AG04450 (cell line): ENCODE measurements around the gene FNDC5. TPM values are rescaled to one million over a fixed set of nuclear protein-coding genes. Genes with fewer than 3 reads are reported as not detected.

Source experiments
- CTCF ChIA-PET: fragments of 300-600, 350-600 bp; formaldehyde crosslinking; extraction: SDS; loops from one replicate; lab custom pipeline; 2022; ENCODE audit warnings: antibody characterized with exemption, inconsistent platforms; lab: Charles Lee
- POLR2A ChIA-PET: fragments of 350-600 bp; formaldehyde crosslinking; extraction: SDS; loops from one replicate; lab custom pipeline; 2021; ENCODE audit warnings: antibody characterized with exemption, inconsistent platforms; lab: Yijun Ruan, JAX
- DNase-seq: peaks from one replicate; pipeline ENCODE4 v3.0.0-alpha.2; 2011; ENCODE audit warnings: low read depth, low spot score
- H3K27ac ChIP-seq: one replicate; pipeline ENCODE4 v1.5.1; 2012; ENCODE audit warnings: low read depth, low read length, control low read depth
- H3K27me3 ChIP-seq: one replicate; pipeline ENCODE4 v1.6.0; 2012; ENCODE audit warnings: low read length; ENCODE audit not compliant: control insufficient read depth, insufficient read depth
- H3K4me3 ChIP-seq: 2 replicates; pipeline ENCODE4 v1.5.1; 2011; ENCODE audit warnings: mild to moderate bottlenecking, low read depth, low read length, control low read depth
- H3K9me3 ChIP-seq: 2 replicates; pipeline ENCODE4 v1.5.1; 2012; ENCODE audit warnings: low read length; ENCODE audit not compliant: control insufficient read depth, insufficient read depth
- polyA plus RNA-seq: library from polyadenylated mRNA; depleted of rRNA; stranded (reverse); fragments of >200 nt; gene quantifications from 2 replicates; pipeline ENCODE4 v1.2.3, GENCODE V29; 2011
- TF ChIP-seq, protein P1 (sequence below): IDR thresholded peaks from 2 replicates; pipeline ENCODE4 v1.5.1; 2011; ENCODE audit warnings: low read depth, low read length, control low read depth, inconsistent platforms

FNDC5 gene
- polyA plus RNA-seq, 1 experiment: 1.5 TPM

DNA sequence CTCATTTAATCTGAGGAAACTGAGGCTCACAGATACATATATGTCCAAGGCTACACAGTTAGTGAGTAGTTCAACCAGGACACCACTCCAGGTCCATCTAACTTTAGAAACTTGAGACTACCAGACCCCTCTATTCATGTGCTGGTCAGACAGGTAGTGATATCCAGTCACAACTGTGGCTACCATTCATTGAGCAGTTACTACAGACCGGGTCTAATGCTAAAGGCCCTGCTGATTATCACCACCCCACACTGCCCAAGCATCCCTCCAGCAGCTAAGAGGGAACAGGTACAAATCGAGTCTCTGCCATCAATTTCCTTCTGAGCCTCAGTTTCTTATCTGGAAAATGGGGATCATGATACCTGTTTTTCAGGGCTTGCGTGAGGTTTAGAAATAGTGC, 20.9 kb upstream of the FNDC5 start:
- Histone ChIP-seq H3K4me3 (no peak overlapping the region), H3K9me3 (peaks cover 2% of the 10 kb centered on the region), H3K27me3 (peaks cover 43% of the 10 kb centered on the region), H3K27ac (no peak overlapping the region)
- ChIA-PET CTCF (interaction anchor here (1.1 to 5.2 kb wide), 3 partner anchors 16 to 193 kb away, joined by 3 to 31 read pairs (median 5); no protein-coding TSS in a partner anchor), POLR2A (no interaction called here)
- DNase-seq: no peak
- TF ChIP-seq, protein P1, sequence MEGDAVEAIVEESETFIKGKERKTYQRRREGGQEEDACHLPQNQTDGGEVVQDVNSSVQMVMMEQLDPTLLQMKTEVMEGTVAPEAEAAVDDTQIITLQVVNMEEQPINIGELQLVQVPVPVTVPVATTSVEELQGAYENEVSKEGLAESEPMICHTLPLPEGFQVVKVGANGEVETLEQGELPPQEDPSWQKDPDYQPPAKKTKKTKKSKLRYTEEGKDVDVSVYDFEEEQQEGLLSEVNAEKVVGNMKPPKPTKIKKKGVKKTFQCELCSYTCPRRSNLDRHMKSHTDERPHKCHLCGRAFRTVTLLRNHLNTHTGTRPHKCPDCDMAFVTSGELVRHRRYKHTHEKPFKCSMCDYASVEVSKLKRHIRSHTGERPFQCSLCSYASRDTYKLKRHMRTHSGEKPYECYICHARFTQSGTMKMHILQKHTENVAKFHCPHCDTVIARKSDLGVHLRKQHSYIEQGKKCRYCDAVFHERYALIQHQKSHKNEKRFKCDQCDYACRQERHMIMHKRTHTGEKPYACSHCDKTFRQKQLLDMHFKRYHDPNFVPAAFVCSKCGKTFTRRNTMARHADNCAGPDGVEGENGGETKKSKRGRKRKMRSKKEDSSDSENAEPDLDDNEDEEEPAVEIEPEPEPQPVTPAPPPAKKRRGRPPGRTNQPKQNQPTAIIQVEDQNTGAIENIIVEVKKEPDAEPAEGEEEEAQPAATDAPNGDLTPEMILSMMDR: no peak

DNA sequence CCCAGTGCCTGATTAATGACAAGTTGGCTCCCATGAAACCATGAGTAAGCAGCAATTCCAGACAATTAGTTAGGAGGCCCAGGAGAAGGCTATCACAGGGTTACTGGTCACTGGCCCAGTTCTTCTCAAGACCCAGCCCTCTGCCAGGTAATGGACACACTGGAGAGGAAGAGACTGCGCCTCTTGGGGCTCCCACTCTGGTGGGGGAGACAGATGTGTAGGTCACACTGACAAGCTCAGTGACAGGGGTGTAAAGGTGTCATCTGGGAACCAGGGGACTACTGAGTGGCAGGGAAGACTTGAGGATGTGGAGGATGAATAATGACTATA, 20.5 kb upstream of the FNDC5 start:
- H3K27ac ChIP-seq: no peak overlapping the region
- POLR2A ChIA-PET: no interaction called here
- TF ChIP-seq, protein P1: no peak
- no peak for DNase-seq
- CTCF ChIA-PET: interaction anchor here (5.2 kb wide), 1 partner anchor 15 kb away, joined by 31 read pairs; no protein-coding TSS in a partner anchor
- H3K4me3 ChIP-seq: no peak overlapping the region
- peaks cover 43% of the 10 kb centered on the region for H3K27me3 ChIP-seq
- H3K9me3 ChIP-seq: peaks cover 3% of the 10 kb centered on the region

DNA sequence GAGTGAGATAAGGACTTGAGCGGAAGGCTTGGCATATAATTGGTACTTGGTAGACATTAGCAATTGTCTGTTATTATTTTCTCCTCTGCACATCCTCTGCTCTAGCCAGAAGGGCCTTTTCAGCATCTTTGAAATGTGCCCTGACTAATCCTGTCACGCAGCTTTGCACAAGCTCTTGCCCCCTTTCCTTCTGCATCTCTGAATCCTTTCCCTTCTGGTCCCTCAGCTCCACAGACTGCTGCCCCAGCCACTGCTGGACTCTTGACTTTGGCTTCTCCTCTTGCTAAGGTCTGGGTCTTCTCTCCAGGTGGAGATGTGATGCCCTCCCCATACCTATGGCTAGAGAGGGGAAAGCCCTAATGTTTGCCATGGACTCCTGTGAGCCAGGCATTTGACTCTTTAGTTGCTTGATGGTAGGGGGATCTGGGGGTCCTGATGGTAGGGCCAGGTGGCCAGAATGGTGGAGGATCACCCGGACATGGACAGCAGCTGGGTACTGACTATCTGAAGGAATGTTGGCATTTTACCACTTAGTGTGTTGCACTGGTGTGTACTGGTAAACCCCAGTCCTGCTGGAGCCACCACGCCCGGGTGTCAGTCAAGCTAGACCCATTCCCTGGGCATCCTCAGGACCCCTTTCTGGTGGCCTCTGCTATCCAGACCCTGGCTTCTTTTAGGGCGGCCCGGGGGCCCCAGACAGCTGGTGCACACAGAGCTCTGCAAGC, 20.0 kb upstream of the FNDC5 start:
- Histone ChIP-seq H3K4me3 (no peak overlapping the region), H3K9me3 (peaks cover 3% of the 10 kb centered on the region), H3K27ac (no peak overlapping the region), H3K27me3 (peaks cover 48% of the 10 kb centered on the region)
- ChIA-PET CTCF (interaction anchor here (0.6 to 5.2 kb wide), 2 partner anchors 15 to 169 kb away, joined by 4 to 31 read pairs; no protein-coding TSS in a partner anchor), POLR2A (no interaction called here)
- no peak for DNase-seq
- TF ChIP-seq, protein P1: no peak

DNA sequence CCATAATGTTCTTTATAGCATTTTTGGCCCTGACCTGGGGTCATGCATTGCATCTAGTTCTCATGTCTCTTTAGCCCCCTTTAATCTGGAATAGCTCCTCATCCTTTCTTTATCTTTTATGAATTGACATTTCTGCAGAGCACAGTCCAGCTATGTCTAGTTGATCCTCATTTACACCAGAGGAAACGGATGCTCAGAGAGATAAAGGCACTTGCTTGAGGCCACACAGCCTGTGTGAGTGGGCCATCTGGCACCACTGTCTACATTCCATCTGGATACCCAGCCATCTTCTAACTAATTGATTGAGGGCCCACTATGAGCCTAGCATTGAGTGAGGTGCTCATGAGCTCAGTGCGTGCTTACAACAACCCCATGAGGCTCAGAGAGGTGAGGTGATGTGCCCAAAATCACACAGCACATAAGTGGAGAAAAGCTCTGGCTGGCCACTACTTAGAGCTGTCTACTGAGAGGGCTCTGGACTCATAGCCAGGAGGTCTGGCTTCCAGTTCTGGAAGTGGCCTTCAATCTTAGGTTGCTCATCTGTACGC, 19.1 kb upstream of the FNDC5 start:
- POLR2A ChIA-PET: no interaction called here
- Histone ChIP-seq H3K27me3 (peaks cover 56% of the 10 kb centered on the region), H3K9me3 (peaks cover 3% of the 10 kb centered on the region), H3K27ac (no peak overlapping the region), H3K4me3 (no peak overlapping the region)
- CTCF ChIA-PET: interaction anchor here (0.6 to 5.2 kb wide), 2 partner anchors 14 to 170 kb away, joined by 4 to 31 read pairs; no protein-coding TSS in a partner anchor
- no peak for DNase-seq
- TF ChIP-seq, protein P1: no peak
